ENCODE results near the gene DHRS3. TPM values are rescaled to one million over a fixed set of nuclear protein-coding genes. Genes with fewer than 3 reads are reported as not detected.

Gene DHRS3
- total and polyA plus RNA-seq, 2 donors (not counting 1 experiment from before 2014, with no cell fraction given): 8.4 to 36.8 TPM

- DNase-seq (ENCODE audit: low read depth in 2 of 2): no peak
- Histone ChIP-seq H3K9me3 (ENCODE audit: control insufficient read depth, insufficient read depth, low read depth, low read length) (no peaks in the 10 kb centered on the region), H3K9ac (ENCODE audit: insufficient read depth, low read length) (no peak overlapping the region), H3K27me3 (ENCODE audit: control insufficient read depth, insufficient read depth, low read length) (peaks cover 8% of the 10 kb centered on the region), H2AFZ (ENCODE audit: low read length) (no peak overlapping the region), H4K20me1 (ENCODE audit: control insufficient read depth, extremely low read depth, insufficient read depth, low read length) (no peaks in the 10 kb centered on the region), H3K36me3 (ENCODE audit: control insufficient read depth, insufficient read depth, low read length) (no peaks in the 10 kb centered on the region), H3K27ac (ENCODE audit: insufficient read depth, low read length) (no peak overlapping the region), H3K4me1 (ENCODE audit: control insufficient read depth, extremely low read depth, insufficient read depth, low read length) (no peaks in the 10 kb centered on the region), H3K4me3 (replicated peaks in 1 of 4; ENCODE audit: control extremely low read depth in 1 of 4, insufficient read depth in 1 of 4, low read depth in 3 of 4, low read length in 4 of 4) (no peak overlapping the region), H3K79me2 (ENCODE audit: control insufficient read depth, insufficient read depth, low read length) (no peaks in the 10 kb centered on the region), H3K4me2 (ENCODE audit: extremely low read depth, insufficient read depth, low read length) (no peak overlapping the region)
- TF ChIP-seq CTCF (conservative IDR thresholded peaks at IDR 0.05 in 1 of 2, IDR thresholded peaks at IDR 0.05 in 1 of 2; ENCODE audit: low read depth in 1 of 2, low read length in 2 of 2) (no peak), EZH2 (IDR thresholded peaks at IDR 0.05; ENCODE audit: low read length, missing control alignments) (no peak)
Measured at GRCh38 chr1:12629985-12630760, 12.2 kb upstream of the DHRS3 start.

- H3K27ac ChIP-seq (ENCODE audit: insufficient read depth, low read length): no peak overlapping the region
- no peak overlapping the region for H3K4me3 ChIP-seq (replicated peaks in 1 of 4; ENCODE audit: control extremely low read depth in 1 of 4, insufficient read depth in 1 of 4, low read depth in 3 of 4, low read length in 4 of 4)
- DNase-seq (ENCODE audit: low read depth in 2 of 2): no peak
- no peak overlapping the region for H3K4me2 ChIP-seq (ENCODE audit: extremely low read depth, insufficient read depth, low read length)
- no peaks in the 10 kb centered on the region for H3K9me3 ChIP-seq (ENCODE audit: control insufficient read depth, insufficient read depth, low read depth, low read length)
- H3K9ac ChIP-seq (ENCODE audit: insufficient read depth, low read length): no peak overlapping the region
- H4K20me1 ChIP-seq (ENCODE audit: control insufficient read depth, extremely low read depth, insufficient read depth, low read length): no peaks in the 10 kb centered on the region
- H3K4me1 ChIP-seq (ENCODE audit: control insufficient read depth, extremely low read depth, insufficient read depth, low read length): no peaks in the 10 kb centered on the region
- H3K27me3 ChIP-seq (ENCODE audit: control insufficient read depth, insufficient read depth, low read length): peaks cover 8% of the 10 kb centered on the region
- no peaks in the 10 kb centered on the region for H3K36me3 ChIP-seq (ENCODE audit: control insufficient read depth, insufficient read depth, low read length)
- TF ChIP-seq EZH2 (IDR thresholded peaks at IDR 0.05; ENCODE audit: low read length, missing control alignments) (no peak), CTCF (conservative IDR thresholded peaks at IDR 0.05 in 1 of 2, IDR thresholded peaks at IDR 0.05 in 1 of 2; ENCODE audit: low read depth in 1 of 2, low read length in 2 of 2) (no peak)
- H2AFZ ChIP-seq (ENCODE audit: low read length): no peak overlapping the region
- H3K79me2 ChIP-seq (ENCODE audit: control insufficient read depth, insufficient read depth, low read length): no peaks in the 10 kb centered on the region
Measured at GRCh38 chr1:12629511-12629956, 11.5 kb upstream of the DHRS3 start.

- TF ChIP-seq CTCF (conservative IDR thresholded peaks at IDR 0.05 in 1 of 2, IDR thresholded peaks at IDR 0.05 in 1 of 2; ENCODE audit: low read depth in 1 of 2, low read length in 2 of 2) (no peak), EZH2 (IDR thresholded peaks at IDR 0.05; ENCODE audit: low read length, missing control alignments) (no peak)
- no peaks in the 10 kb centered on the region for H3K36me3 ChIP-seq (ENCODE audit: control insufficient read depth, insufficient read depth, low read length)
Measured at GRCh38 chr1:12627296-12627695, 9.3 kb upstream of the DHRS3 start.

More at GRCh38 chr1:12627296-12627695, 9.3 kb upstream of the DHRS3 start:
- no peak overlapping the region for H3K4me2 ChIP-seq (ENCODE audit: extremely low read depth, insufficient read depth, low read length)
- H3K4me3 ChIP-seq (replicated peaks in 1 of 4; ENCODE audit: control extremely low read depth in 1 of 4, insufficient read depth in 1 of 4, low read depth in 3 of 4, low read length in 4 of 4): no peak overlapping the region
- no peaks in the 10 kb centered on the region for H3K79me2 ChIP-seq (ENCODE audit: control insufficient read depth, insufficient read depth, low read length)
- DNase-seq (ENCODE audit: low read depth in 2 of 2): no peak
- H3K4me1 ChIP-seq (ENCODE audit: control insufficient read depth, extremely low read depth, insufficient read depth, low read length): no peaks in the 10 kb centered on the region
- peaks cover 8% of the 10 kb centered on the region for H3K27me3 ChIP-seq (ENCODE audit: control insufficient read depth, insufficient read depth, low read length)
- no peak overlapping the region for H3K27ac ChIP-seq (ENCODE audit: insufficient read depth, low read length)
- H3K9me3 ChIP-seq (ENCODE audit: control insufficient read depth, insufficient read depth, low read depth, low read length): no peaks in the 10 kb centered on the region
- no peak overlapping the region for H2AFZ ChIP-seq (ENCODE audit: low read length)
- no peaks in the 10 kb centered on the region for H4K20me1 ChIP-seq (ENCODE audit: control insufficient read depth, extremely low read depth, insufficient read depth, low read length)
- H3K9ac ChIP-seq (ENCODE audit: insufficient read depth, low read length): no peak overlapping the region
